22Rv1 (cell line): ENCODE data around the gene PINK1.

Experiments used
- ZFX ChIP-seq: fragments of 450-650 bp; IDR thresholded peaks from 2 replicates; pipeline ENCODE4 v1.6.1; 2017; ENCODE audit warnings: antibody characterized with exemption, borderline replicate concordance
- TF ChIP-seq, protein P1 (sequence below): fragments of 450-650 bp; IDR thresholded peaks from 2 replicates; pipeline ENCODE4 v1.5.1; 2017; ENCODE audit warnings: mild to moderate bottlenecking

DNA sequence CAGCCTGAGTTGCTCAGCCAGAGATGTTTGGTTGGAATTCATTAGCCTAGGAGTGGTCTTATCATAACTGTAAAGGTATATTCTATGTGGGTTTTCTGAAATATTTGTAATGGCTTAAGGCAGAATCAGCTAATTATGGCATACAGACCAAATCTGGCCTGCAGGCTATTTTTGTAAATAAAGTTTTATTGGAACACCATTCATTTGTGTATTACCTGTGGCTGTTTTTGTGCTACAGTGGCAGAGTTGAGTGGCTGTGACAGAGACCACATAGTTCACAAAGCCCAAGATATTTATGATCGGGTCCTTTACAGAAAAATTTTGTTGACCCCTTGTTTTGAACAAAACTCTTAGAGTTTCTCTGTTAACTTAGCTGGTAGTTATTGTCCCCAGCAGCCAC, 35.3 kb downstream of the PINK1 start:
- TF ChIP-seq, protein P1, sequence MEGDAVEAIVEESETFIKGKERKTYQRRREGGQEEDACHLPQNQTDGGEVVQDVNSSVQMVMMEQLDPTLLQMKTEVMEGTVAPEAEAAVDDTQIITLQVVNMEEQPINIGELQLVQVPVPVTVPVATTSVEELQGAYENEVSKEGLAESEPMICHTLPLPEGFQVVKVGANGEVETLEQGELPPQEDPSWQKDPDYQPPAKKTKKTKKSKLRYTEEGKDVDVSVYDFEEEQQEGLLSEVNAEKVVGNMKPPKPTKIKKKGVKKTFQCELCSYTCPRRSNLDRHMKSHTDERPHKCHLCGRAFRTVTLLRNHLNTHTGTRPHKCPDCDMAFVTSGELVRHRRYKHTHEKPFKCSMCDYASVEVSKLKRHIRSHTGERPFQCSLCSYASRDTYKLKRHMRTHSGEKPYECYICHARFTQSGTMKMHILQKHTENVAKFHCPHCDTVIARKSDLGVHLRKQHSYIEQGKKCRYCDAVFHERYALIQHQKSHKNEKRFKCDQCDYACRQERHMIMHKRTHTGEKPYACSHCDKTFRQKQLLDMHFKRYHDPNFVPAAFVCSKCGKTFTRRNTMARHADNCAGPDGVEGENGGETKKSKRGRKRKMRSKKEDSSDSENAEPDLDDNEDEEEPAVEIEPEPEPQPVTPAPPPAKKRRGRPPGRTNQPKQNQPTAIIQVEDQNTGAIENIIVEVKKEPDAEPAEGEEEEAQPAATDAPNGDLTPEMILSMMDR, result no peak
- no peak for TF ChIP-seq ZFX
